ENCODE results near the gene FRMPD1. TPM values are rescaled to one million over a fixed set of nuclear protein-coding genes. Genes with fewer than 3 reads are reported as not detected.
"Not testable (repeated sequence)": the region's sequence is repeated elsewhere in the genome, so short reads cannot be mapped to it uniquely, and the experiment has no call there.

FRMPD1 gene
- total RNA-seq, 1 donor from 2014 or later = not detected

- no peaks in the 10 kb centered on the region for H3K36me3 ChIP-seq
- no peak for DNase-seq (ENCODE audit: low spot score in 2 of 2)
- no peak for TF ChIP-seq CTCF (IDR thresholded peaks at IDR 0.05)
- no peaks in the 10 kb centered on the region for H3K27me3 ChIP-seq
- H3K27ac ChIP-seq = no peak overlapping the region
- intact Hi-C loops (cut with DNase I) = loop anchor here (10.0 kb wide), 2 partner anchors 616 to 646 kb away; partner anchors contain the start of gene ALDH1B1
- peaks cover 0 to under 1% of the 10 kb centered on the region in 2 donors for H3K4me1 ChIP-seq
- no peaks in the 10 kb centered on the region for H3K9me3 ChIP-seq
- H3K4me3 ChIP-seq = no peak overlapping the region
Measured at GRCh38 chr9:37749129-37749528, 98.4 kb downstream of the FRMPD1 start.

- H3K27ac ChIP-seq = no peak overlapping the region
- intact Hi-C loops (cut with DNase I) = loop anchor here (5.0 kb wide), 1 partner anchor 151 kb away; the partner anchor contains the start of gene SLC25A51
- H3K27me3 ChIP-seq = no peaks in the 10 kb centered on the region
- no peak for TF ChIP-seq CTCF (IDR thresholded peaks at IDR 0.05)
- H3K9me3 ChIP-seq = no peaks in the 10 kb centered on the region
- no peak for DNase-seq (ENCODE audit: low spot score in 2 of 2)
- no peaks in the 10 kb centered on the region for H3K36me3 ChIP-seq
- no peak overlapping the region for H3K4me3 ChIP-seq
- peaks cover 0 to 9% of the 10 kb centered on the region in 2 donors for H3K4me1 ChIP-seq
Measured at GRCh38 chr9:37751186-37751585, 100.4 kb downstream of the FRMPD1 start.

GRCh38 chr9:37751704-37752103 is 101.0 kb downstream of the FRMPD1 start:
- not testable (repeated sequence) for H3K36me3 ChIP-seq; H3K9me3 ChIP-seq; H3K4me3 ChIP-seq; H3K27me3 ChIP-seq; H3K27ac ChIP-seq; H3K4me1 ChIP-seq; DNase-seq (ENCODE audit: low spot score in 2 of 2)
- intact Hi-C loops (cut with DNase I) = loop anchor here (5.0 kb wide), 1 partner anchor 151 kb away; the partner anchor contains the start of gene SLC25A51

GRCh38 chr9:37752112-37752511 is 101.4 kb downstream of the FRMPD1 start:
- H3K9me3 ChIP-seq; H3K4me1 ChIP-seq; DNase-seq (ENCODE audit: low spot score in 2 of 2); H3K27ac ChIP-seq; H3K4me3 ChIP-seq; H3K27me3 ChIP-seq; H3K36me3 ChIP-seq: not testable (repeated sequence)
- intact Hi-C loops (cut with DNase I) = loop anchor here (5.0 kb wide), 1 partner anchor 150 kb away; the partner anchor contains the start of gene SLC25A51

GRCh38 chr9:37752642-37753488 is 102.1 kb downstream of the FRMPD1 start:
- DNase-seq (ENCODE audit: low spot score in 2 of 2) = no peak
- intact Hi-C loops (cut with DNase I) = loop anchor here (5.0 kb wide), 1 partner anchor 149 kb away; the partner anchor contains the start of gene SLC25A51
- no peak for TF ChIP-seq CTCF (IDR thresholded peaks at IDR 0.05)
- Histone ChIP-seq H3K9me3 (no peaks in the 10 kb centered on the region), H3K27ac (peak overlapping the region; percentile 83 to 90), H3K4me3 (peak overlapping the region; percentile 70 to 83), H3K4me1 (peaks cover 0 to 9% of the 10 kb centered on the region in 2 donors), H3K36me3 (no peaks in the 10 kb centered on the region), H3K27me3 (no peaks in the 10 kb centered on the region)

GRCh38 chr9:37753489-37754190 is 102.9 kb downstream of the FRMPD1 start, which contains the start of gene TRMT10B:
Gene TRMT10B (plus strand): TSS chr9:37753805. CDS start chr9:37761932, 8,127 bp downstream.
- peaks cover 0 to 9% of the 10 kb centered on the region in 2 donors for H3K4me1 ChIP-seq
- peak in 1 of 2 donors; percentile 73 for DNase-seq (ENCODE audit: low spot score in 2 of 2)
- intact Hi-C loops (cut with DNase I) = loop anchor here (1.0 to 5.0 kb wide), 2 partner anchors 47 to 149 kb away; partner anchors contain the start of genes DCAF10 and SLC25A51
- no peaks in the 10 kb centered on the region for H3K36me3 ChIP-seq
- TF ChIP-seq CTCF (IDR thresholded peaks at IDR 0.05) = peak in 1 of 3 experiments; percentile 4
- H3K4me3 ChIP-seq = peak within 1 kb of the TSS; percentile 70 to 83
- H3K9me3 ChIP-seq = no peaks in the 10 kb centered on the region
- H3K27me3 ChIP-seq = no peaks in the 10 kb centered on the region
- peak within 1 kb of the TSS; percentile 83 to 90 for H3K27ac ChIP-seq
